BE2C (cell line): Measurements from ENCODE around the gene OR7G1.
"Not testable (repeated sequence)": the region's sequence is repeated elsewhere in the genome, so short reads cannot be mapped to it uniquely, and the experiment has no call there.

Experiments
- DNase-seq: peaks from one replicate; pipeline ENCODE4 v3.0.0-alpha.2; 2020
- H3K27me3 ChIP-seq: fragments of 250-450 bp; sonication (Bioruptor Pico); 2 replicates; pipeline ENCODE4 v1.5.1; 2020; ENCODE audit warnings: mild to moderate bottlenecking
- H3K36me3 ChIP-seq: fragments of 250-450 bp; sonication (Bioruptor Pico); 2 replicates; pipeline ENCODE4 v1.5.1; 2020; ENCODE audit warnings: mild to moderate bottlenecking
- H3K4me1 ChIP-seq: fragments of 250-450 bp; sonication (Bioruptor Pico); 2 replicates; pipeline ENCODE4 v1.5.1; 2020
- H3K4me3 ChIP-seq: 2 replicates; pipeline ENCODE4 v1.5.1; 2011; ENCODE audit warnings: low read depth, low read length
- H3K9me3 ChIP-seq: fragments of 250-450 bp; sonication (Bioruptor Pico); 2 replicates; pipeline ENCODE4 v1.5.1; 2020
- CTCF ChIP-seq: IDR thresholded peaks from 2 replicates; pipeline ENCODE4 v1.5.1; 2012; ENCODE audit warnings: mild to moderate bottlenecking, low read depth, low read length

Gene OR7G1

GRCh38 chr19:9075064-9075949, 40.3 kb downstream of the OR7G1 start:
- Histone ChIP-seq H3K4me1 (no peaks in the 10 kb centered on the region), H3K36me3 (no peaks in the 10 kb centered on the region), H3K4me3 (no peak overlapping the region), H3K27me3 (no peaks in the 10 kb centered on the region), H3K9me3 (no peaks in the 10 kb centered on the region)
- TF ChIP-seq CTCF = no peak
- DNase-seq = peak; percentile 54

- H3K4me1 ChIP-seq = no peaks in the 10 kb centered on the region
- H3K4me3 ChIP-seq = no peak overlapping the region
- DNase-seq = no peak
- no peak for TF ChIP-seq CTCF
- no peaks in the 10 kb centered on the region for H3K9me3 ChIP-seq
- no peaks in the 10 kb centered on the region for H3K27me3 ChIP-seq
- no peaks in the 10 kb centered on the region for H3K36me3 ChIP-seq
Observed at GRCh38 chr19:9073806-9074205, 41.8 kb downstream of the OR7G1 start.

GRCh38 chr19:9071720-9072119, 43.8 kb downstream of the OR7G1 start:
- H3K27me3 ChIP-seq, DNase-seq, H3K9me3 ChIP-seq, H3K36me3 ChIP-seq, H3K4me1 ChIP-seq, H3K4me3 ChIP-seq: not testable (repeated sequence)

GRCh38 chr19:9070066-9070465, 45.5 kb downstream of the OR7G1 start:
- H3K36me3 ChIP-seq = no peaks in the 10 kb centered on the region
- TF ChIP-seq CTCF = no peak
- no peak overlapping the region for H3K4me3 ChIP-seq
- no peaks in the 10 kb centered on the region for H3K4me1 ChIP-seq
- DNase-seq = no peak
- H3K27me3 ChIP-seq = no peaks in the 10 kb centered on the region
- H3K9me3 ChIP-seq = no peaks in the 10 kb centered on the region

GRCh38 chr19:9065457-9066014, 50.0 kb downstream of the OR7G1 start:
- no peak for TF ChIP-seq CTCF
- H3K27me3 ChIP-seq = no peaks in the 10 kb centered on the region
- no peaks in the 10 kb centered on the region for H3K36me3 ChIP-seq
- no peak for DNase-seq
- H3K4me3 ChIP-seq = no peak overlapping the region
- H3K9me3 ChIP-seq = no peaks in the 10 kb centered on the region
- H3K4me1 ChIP-seq = no peaks in the 10 kb centered on the region
